Central memory CD8-positive, alpha-beta T cell (primary cell): ENCODE data around the gene SRF.

ENCODE experiments used
- ATAC-seq: fragments of 150-1000 bp; cut with Tn5 transposase; replicated peaks from 2 replicates; pipeline ENCODE4 v1.10.0; 2022; ENCODE audit warnings: mild to moderate bottlenecking, moderate FRiP score, moderate number of reproducible peaks; ENCODE audit not compliant: poor library complexity, severe bottlenecking; ENCODE audit errors: extremely low read depth
- DNase-seq, 2 donors: peaks; one replicate each; pipeline ENCODE4 v3.0.0; 2021; ENCODE audit warnings: low spot score in 2 of 2
- H3K27ac Mint-ChIP-seq: one replicate; pipeline ENCODE4 v1.8.0; 2022; ENCODE audit warnings: low read depth, mild to moderate bottlenecking, moderate library complexity, mixed read lengths
- H3K27me3 Mint-ChIP-seq: one replicate; pipeline ENCODE4 v1.8.0; 2022; ENCODE audit warnings: mixed read lengths
- H3K36me3 Mint-ChIP-seq: one replicate; pipeline ENCODE4 v1.8.0; 2022; ENCODE audit warnings: mild to moderate bottlenecking, moderate library complexity, mixed read lengths; ENCODE audit not compliant: insufficient read depth
- H3K4me1 Mint-ChIP-seq: one replicate; pipeline ENCODE4 v1.8.0; 2022; ENCODE audit warnings: mixed read lengths
- H3K4me3 Mint-ChIP-seq: one replicate; pipeline ENCODE4 v1.8.0; 2022; ENCODE audit warnings: mild to moderate bottlenecking, moderate library complexity, mixed read lengths
- H3K9me3 Mint-ChIP-seq: one replicate; pipeline ENCODE4 v1.8.0; 2022; ENCODE audit warnings: mixed read lengths

Gene SRF

GRCh38 chr6:43193929-43194328 is 22.9 kb downstream of the SRF start:
- no peak for DNase-seq
- Mint-ChIP-seq H3K27ac (peak overlapping the region; percentile 79), H3K4me1 (peaks cover 6% of the 10 kb centered on the region), H3K4me3 (no peak overlapping the region), H3K9me3 (no peaks in the 10 kb centered on the region), H3K36me3 (peaks cover 47% of the 10 kb centered on the region), H3K27me3 (no peaks in the 10 kb centered on the region)
- ATAC-seq: no peak

DNA sequence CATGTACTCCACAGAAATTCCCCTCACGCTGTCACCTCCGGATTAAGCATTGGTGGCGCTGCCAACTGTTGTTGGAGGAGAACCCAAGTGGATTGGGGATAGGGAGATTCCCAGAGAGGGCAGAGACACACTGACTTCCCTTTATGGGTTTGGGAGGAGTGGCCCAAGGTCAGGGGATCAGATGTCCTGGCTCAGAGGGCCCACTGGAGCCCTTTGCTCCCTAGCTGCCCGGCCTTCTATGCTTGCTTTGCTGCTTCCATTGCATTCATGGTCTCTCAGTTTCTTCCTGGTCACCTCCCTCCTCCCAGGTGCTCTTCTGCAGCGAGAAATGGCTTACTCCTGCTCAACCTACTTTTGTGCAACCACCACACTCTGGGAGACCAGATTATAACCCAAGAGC is 25.3 kb downstream of the SRF start:
- H3K27ac Mint-ChIP-seq: no peak overlapping the region
- no peaks in the 10 kb centered on the region for H3K4me1 Mint-ChIP-seq

GRCh38 chr6:43199912-43200311 is 28.8 kb downstream of the SRF start:
- Mint-ChIP-seq H3K27ac (peak overlapping the region; percentile 52), H3K36me3 (peaks cover 26% of the 10 kb centered on the region), H3K9me3 (no peaks in the 10 kb centered on the region), H3K4me3 (no peak overlapping the region), H3K27me3 (no peaks in the 10 kb centered on the region), H3K4me1 (no peaks in the 10 kb centered on the region)
- DNase-seq (no peak), ATAC-seq (no peak)

More for the DNA sequence above, 25.3 kb downstream of the SRF start:
- no peak for DNase-seq
- ATAC-seq: no peak
- no peaks in the 10 kb centered on the region for H3K9me3 Mint-ChIP-seq
- H3K27me3 Mint-ChIP-seq: no peaks in the 10 kb centered on the region
- peaks cover 40% of the 10 kb centered on the region for H3K36me3 Mint-ChIP-seq
- H3K4me3 Mint-ChIP-seq: no peak overlapping the region

GRCh38 chr6:43200541-43200940 is 29.5 kb downstream of the SRF start:
- ATAC-seq (no peak), DNase-seq (no peak)
- Mint-ChIP-seq H3K4me1 (no peaks in the 10 kb centered on the region), H3K27me3 (no peaks in the 10 kb centered on the region), H3K36me3 (peaks cover 21% of the 10 kb centered on the region), H3K4me3 (no peak overlapping the region), H3K27ac (peak overlapping the region; percentile 52), H3K9me3 (no peaks in the 10 kb centered on the region)

DNA sequence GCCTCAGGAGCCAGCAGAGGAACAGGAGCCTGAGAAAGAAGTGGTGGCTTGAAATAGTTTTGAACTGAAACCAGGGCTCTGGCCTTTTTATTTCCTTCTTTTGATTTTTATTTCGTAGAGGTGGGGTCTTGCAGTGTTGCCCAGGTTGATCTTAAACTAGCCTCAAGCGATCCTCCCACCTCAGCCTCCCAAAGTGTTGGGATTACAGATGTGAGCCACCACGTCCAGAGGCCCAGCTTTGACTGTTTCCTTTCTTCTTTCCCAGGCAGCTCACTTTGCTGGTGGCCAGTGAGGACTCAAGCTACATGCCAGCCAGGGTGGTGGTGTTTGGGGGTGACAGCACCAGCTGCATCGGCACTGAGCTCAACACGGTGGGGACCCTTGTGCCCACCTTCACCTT is 31.4 kb downstream of the SRF start:
- Mint-ChIP-seq H3K36me3 (peaks cover 13% of the 10 kb centered on the region), H3K4me3 (no peak overlapping the region), H3K9me3 (no peaks in the 10 kb centered on the region), H3K4me1 (no peaks in the 10 kb centered on the region), H3K27me3 (no peaks in the 10 kb centered on the region), H3K27ac (peak overlapping the region; percentile 63)
- no peak for DNase-seq
- no peak for ATAC-seq

DNA sequence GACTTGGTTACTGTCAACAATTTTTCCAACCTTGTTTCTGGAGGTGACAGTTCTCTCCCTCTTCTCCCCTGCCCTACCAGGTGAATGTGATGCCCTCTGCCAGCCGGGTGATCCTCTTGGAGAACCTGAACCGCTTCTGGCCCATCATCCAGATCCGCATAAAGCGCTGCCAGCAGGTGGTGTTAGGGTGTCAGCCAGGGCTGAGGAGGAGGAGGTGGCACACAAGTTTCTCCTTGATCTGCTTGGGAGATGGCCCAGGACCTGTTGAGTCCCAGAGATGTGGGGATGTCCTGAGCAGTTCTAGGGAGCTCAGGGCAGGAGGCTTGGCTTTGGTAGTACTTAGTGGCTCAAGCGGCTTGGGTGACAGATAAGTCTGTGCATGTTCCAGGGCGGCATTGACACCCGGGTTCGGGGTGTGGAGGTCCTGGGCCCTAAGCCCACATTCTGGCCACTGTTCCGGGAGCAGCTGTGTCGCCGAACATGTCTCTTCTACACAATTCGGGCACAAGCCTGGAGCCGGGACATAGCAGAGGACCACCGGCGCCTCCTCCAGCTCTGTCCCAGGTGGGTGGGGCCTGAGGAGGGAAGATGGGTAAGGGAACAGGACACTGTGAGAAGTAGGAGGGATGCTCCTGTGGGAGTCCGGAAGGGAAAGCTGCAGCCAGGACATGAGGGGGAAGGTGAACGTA is 32.1 kb downstream of the SRF start:
- H3K27ac Mint-ChIP-seq: no peak overlapping the region
- no peak for ATAC-seq
- H3K9me3 Mint-ChIP-seq: no peaks in the 10 kb centered on the region
- H3K36me3 Mint-ChIP-seq: peaks cover 10% of the 10 kb centered on the region
- no peak for DNase-seq
- no peaks in the 10 kb centered on the region for H3K4me1 Mint-ChIP-seq
- no peaks in the 10 kb centered on the region for H3K27me3 Mint-ChIP-seq
- H3K4me3 Mint-ChIP-seq: no peak overlapping the region

GRCh38 chr6:43203718-43204095 is 32.6 kb downstream of the SRF start:
- no peak for ATAC-seq
- H3K27ac Mint-ChIP-seq: no peak overlapping the region
- DNase-seq: no peak
- H3K36me3 Mint-ChIP-seq: peaks cover 9% of the 10 kb centered on the region
- no peak overlapping the region for H3K4me3 Mint-ChIP-seq
- no peaks in the 10 kb centered on the region for H3K4me1 Mint-ChIP-seq
- H3K27me3 Mint-ChIP-seq: no peaks in the 10 kb centered on the region
- no peaks in the 10 kb centered on the region for H3K9me3 Mint-ChIP-seq

DNA sequence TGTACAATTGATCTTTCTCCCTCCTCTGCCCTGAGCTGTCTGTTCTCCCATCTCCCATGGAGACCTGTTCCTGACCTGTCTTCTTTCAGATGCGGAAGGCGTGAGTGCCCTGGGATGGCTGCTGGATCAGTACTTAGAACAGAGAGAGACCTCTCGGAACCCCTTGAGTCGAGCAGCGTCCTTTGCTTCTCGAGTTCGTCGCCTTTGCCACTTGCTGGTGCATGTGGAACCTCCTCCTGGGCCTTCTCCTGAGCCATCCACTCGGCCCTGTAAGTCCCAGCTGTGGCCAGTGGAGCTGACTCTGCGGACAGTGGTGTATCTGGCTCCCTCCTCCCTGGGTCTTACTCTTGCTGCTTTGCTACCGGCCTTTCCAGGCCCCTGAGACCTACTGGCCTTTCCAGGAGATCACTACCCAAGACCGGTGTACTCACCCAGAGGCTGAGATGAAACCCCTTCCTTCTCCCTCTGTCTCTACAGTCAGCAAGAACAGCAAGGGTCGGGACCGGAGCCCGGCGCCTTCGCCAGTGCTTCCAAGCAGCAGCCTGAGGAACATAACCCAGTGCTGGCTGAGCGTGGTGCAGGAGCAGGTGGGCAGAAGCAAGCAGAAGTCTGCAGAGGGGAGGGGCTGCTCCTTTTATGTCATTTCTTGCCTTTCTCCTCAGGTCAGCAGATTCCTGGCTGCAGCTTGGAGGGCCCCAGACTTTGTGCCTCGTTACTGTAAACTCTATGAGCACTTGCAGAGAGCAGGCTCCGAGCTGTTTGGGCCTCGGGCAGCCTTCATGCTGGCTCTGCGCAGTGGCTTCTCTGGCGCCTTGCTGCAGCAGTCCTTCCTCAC is 33.4 kb downstream of the SRF start:
- Mint-ChIP-seq H3K4me1 (no peaks in the 10 kb centered on the region), H3K4me3 (no peak overlapping the region), H3K27ac (no peak overlapping the region), H3K9me3 (no peaks in the 10 kb centered on the region), H3K36me3 (peaks cover 10% of the 10 kb centered on the region), H3K27me3 (no peaks in the 10 kb centered on the region)
- no peak for DNase-seq
- ATAC-seq: no peak

DNA sequence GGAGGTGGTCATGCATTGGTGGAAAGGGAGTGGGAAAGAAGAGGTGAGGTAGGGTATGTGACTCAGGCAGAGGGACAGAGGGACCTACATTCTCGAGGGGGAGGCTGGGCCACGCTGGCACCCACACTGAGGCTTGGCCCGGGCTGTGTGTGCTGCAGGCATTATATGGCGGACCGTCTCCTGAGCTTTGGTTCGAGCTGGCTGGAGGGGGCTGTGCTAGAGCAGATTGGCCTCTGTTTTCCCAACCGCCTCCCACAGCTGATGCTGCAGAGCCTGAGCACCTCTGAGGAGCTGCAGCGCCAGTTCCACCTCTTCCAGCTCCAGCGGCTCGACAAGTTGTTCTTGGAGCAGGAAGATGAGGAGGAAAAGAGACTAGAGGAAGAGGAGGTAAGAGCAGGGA is 34.8 kb downstream of the SRF start:
- DNase-seq: no peak
- Mint-ChIP-seq H3K27me3 (no peaks in the 10 kb centered on the region), H3K27ac (peak overlapping the region; percentile 72), H3K9me3 (no peaks in the 10 kb centered on the region), H3K4me1 (no peaks in the 10 kb centered on the region), H3K4me3 (no peak overlapping the region), H3K36me3 (peaks cover 9% of the 10 kb centered on the region)
- ATAC-seq: no peak

- ATAC-seq (no peak), DNase-seq (no peak)
- Mint-ChIP-seq H3K27ac (no peak overlapping the region), H3K4me1 (no peaks in the 10 kb centered on the region), H3K9me3 (no peaks in the 10 kb centered on the region), H3K36me3 (peaks cover 11% of the 10 kb centered on the region), H3K4me3 (no peak overlapping the region), H3K27me3 (no peaks in the 10 kb centered on the region)
Measured at GRCh38 chr6:43207286-43207685, 36.2 kb downstream of the SRF start.

- no peak for ATAC-seq
- Mint-ChIP-seq H3K27ac (no peak overlapping the region), H3K4me3 (no peak overlapping the region), H3K36me3 (peaks cover 12% of the 10 kb centered on the region), H3K27me3 (no peaks in the 10 kb centered on the region), H3K4me1 (no peaks in the 10 kb centered on the region), H3K9me3 (no peaks in the 10 kb centered on the region)
- no peak for DNase-seq
Measured at GRCh38 chr6:43211955-43212354, 40.9 kb downstream of the SRF start.

- H3K9me3 Mint-ChIP-seq: no peaks in the 10 kb centered on the region
- ATAC-seq (no peak), DNase-seq (no peak)
- H3K4me3 Mint-ChIP-seq: no peak overlapping the region
- no peaks in the 10 kb centered on the region for H3K27me3 Mint-ChIP-seq
- no peaks in the 10 kb centered on the region for H3K4me1 Mint-ChIP-seq
- no peak overlapping the region for H3K27ac Mint-ChIP-seq
- peaks cover 13% of the 10 kb centered on the region for H3K36me3 Mint-ChIP-seq
Measured at GRCh38 chr6:43213431-43213830, 42.4 kb downstream of the SRF start.

- ATAC-seq (no peak), DNase-seq (no peak)
- H3K27ac Mint-ChIP-seq: no peak overlapping the region
- no peaks in the 10 kb centered on the region for H3K4me1 Mint-ChIP-seq
- H3K36me3 Mint-ChIP-seq: peaks cover 14% of the 10 kb centered on the region
- no peak overlapping the region for H3K4me3 Mint-ChIP-seq
- H3K9me3 Mint-ChIP-seq: no peaks in the 10 kb centered on the region
- no peaks in the 10 kb centered on the region for H3K27me3 Mint-ChIP-seq
Measured at GRCh38 chr6:43215066-43215465, 44.0 kb downstream of the SRF start.
